H1 (cell line): ENCODE data around the gene AP1G2. TPM values are rescaled to one million over a fixed set of nuclear protein-coding genes. Genes with fewer than 3 reads are reported as not detected.

Source experiments
- CTCF ChIA-PET: fragments of 300-600 bp; sonication (Branson Sonifier 250); formaldehyde crosslinking; loops from one replicate; lab custom pipeline; 2021; ENCODE audit not compliant: partially characterized antibody; lab: Charles Lee
- POLR2A ChIA-PET: fragments of 300-600 bp; sonication (Branson Sonifier 250); formaldehyde crosslinking; loops from one replicate; lab custom pipeline; 2021; ENCODE audit warnings: inconsistent platforms; ENCODE audit not compliant: partially characterized antibody; lab: Charles Lee
- DNase-seq, 2 experiments: peaks; one replicate each; pipeline versions ENCODE4 v3.0.0 to v3.0.0-alpha.2; 2010 to 2022; ENCODE audit warnings: low spot score in 2 of 2, low read depth in 1 of 2, mixed read lengths in 1 of 2
- FAIRE-seq: peaks from 2 replicates; lab custom pipeline; 2011; peaks lifted over from hg19 to GRCh38; lab: Jason Lieb, UNC
- H2AFZ ChIP-seq: 2 replicates; pipeline ENCODE4 v1.8.1; 2012; ENCODE audit warnings: low read length, inconsistent platforms
- H2AK5ac ChIP-seq: 2 replicates; pipeline ENCODE4 v1.6.1; 2013; ENCODE audit warnings: low read depth, low read length
- H2BK120ac ChIP-seq: replicated peaks from 2 replicates; pipeline ENCODE3; 2013; ENCODE audit warnings: low read depth, low read length, inconsistent platforms
- H2BK12ac ChIP-seq: 2 replicates; pipeline ENCODE4 v1.6.1; 2013; ENCODE audit warnings: low read depth, low read length
- H2BK15ac ChIP-seq: 2 replicates; pipeline ENCODE4 v1.6.1; 2013; ENCODE audit warnings: low read length
- H2BK20ac ChIP-seq: 2 replicates; pipeline ENCODE4 v1.6.1; 2013; ENCODE audit warnings: low read length
- H2BK5ac ChIP-seq: 2 replicates; pipeline ENCODE4 v1.6.1; 2013; ENCODE audit warnings: low read depth, low read length
- H3K14ac ChIP-seq: 2 replicates; pipeline ENCODE4 v1.6.1; 2013; ENCODE audit warnings: inconsistent platforms; ENCODE audit not compliant: insufficient read length
- H3K18ac ChIP-seq: 2 replicates; pipeline ENCODE4 v1.6.1; 2013; ENCODE audit warnings: low read length; ENCODE audit errors: extremely low read depth
- H3K23ac ChIP-seq: 2 replicates; pipeline ENCODE4 v1.6.1; 2013; ENCODE audit warnings: inconsistent platforms; ENCODE audit not compliant: insufficient read length
- H3K23me2 ChIP-seq: 2 replicates; pipeline ENCODE4 v1.6.1; 2013; ENCODE audit warnings: low read depth, low read length
- H3K27ac ChIP-seq: 2 replicates; pipeline ENCODE4 v1.6.1; 2011; ENCODE audit warnings: low read depth, low read length, inconsistent platforms
- H3K27me3 ChIP-seq, 4 experiments: replicated peaks in 1 of 4; 1 replicate in 1 of 4; 2 replicates in 3 of 4; pipeline versions ENCODE4 v1.6.1 to v1.8.1; 2011 to 2013; ENCODE audit warnings: low read length in 3 of 4, mild to moderate bottlenecking in 3 of 4, inconsistent platforms in 2 of 4, mixed read lengths in 2 of 4, moderate library complexity in 1 of 4; ENCODE audit not compliant: control insufficient read depth in 3 of 4, insufficient read depth in 3 of 4; ENCODE audit errors: extremely low read depth in 1 of 4
- H3K36me3 ChIP-seq, 4 experiments: 2 replicates each; pipeline versions ENCODE4 v1.6.1 to v1.8.1; 2011 to 2013; ENCODE audit warnings: mild to moderate bottlenecking in 4 of 4, low read length in 3 of 4, moderate library complexity in 2 of 4, control low read depth in 1 of 4, inconsistent platforms in 1 of 4; ENCODE audit not compliant: insufficient read depth in 4 of 4, control insufficient read depth in 2 of 4
- H3K4ac ChIP-seq: replicated peaks from 2 replicates; pipeline ENCODE3; 2013; ENCODE audit warnings: low read length, low read depth, mixed read lengths, inconsistent platforms; ENCODE audit not compliant: insufficient read length
- H3K4me1 ChIP-seq, 4 experiments: replicated peaks in 1 of 4; 1 replicate in 1 of 4; 2 replicates in 3 of 4; pipeline versions ENCODE4 v1.6.1 to v1.8.1; 2011 to 2013; ENCODE audit warnings: low read length in 3 of 4, inconsistent platforms in 2 of 4, mixed read lengths in 1 of 4; ENCODE audit not compliant: insufficient read depth in 4 of 4, control insufficient read depth in 3 of 4
- H3K4me2 ChIP-seq, 2 experiments: 2 replicates each; pipeline versions ENCODE4 v1.6.1 to v1.8.1; 2011 to 2013; ENCODE audit warnings: low read depth in 2 of 2, low read length in 2 of 2, control low read depth in 1 of 2, inconsistent platforms in 1 of 2, mild to moderate bottlenecking in 1 of 2; ENCODE audit not compliant: insufficient read depth in 1 of 2
- H3K4me3 ChIP-seq, 4 experiments: fragments of 200-600, 300-600 bp in 1 of 4; sonication (generic), shearing (Covaris generic), sonication (Bioruptor Twin) in 1 of 4; 2 replicates each; pipeline versions ENCODE4 v1.5.1 to v1.8.1; 2011 to 2016; ENCODE audit warnings: low read length in 4 of 4, low read depth in 3 of 4, control low read depth in 2 of 4, inconsistent platforms in 2 of 4, mild to moderate bottlenecking in 2 of 4, mixed read lengths in 1 of 4, moderate library complexity in 1 of 4; ENCODE audit not compliant: insufficient read depth in 2 of 4; ENCODE audit errors: extremely low read depth in 1 of 4
- H3K56ac ChIP-seq: replicated peaks from 2 replicates; pipeline ENCODE3; 2013; ENCODE audit warnings: low read depth, mild to moderate bottlenecking, mixed read lengths, low read length, inconsistent platforms; ENCODE audit not compliant: insufficient read length
- H3K79me1 ChIP-seq: 2 replicates; pipeline ENCODE4 v1.6.1; 2013; ENCODE audit warnings: low read depth, low read length, control low read depth
- H3K79me2 ChIP-seq, 2 experiments: 2 replicates each; pipeline versions ENCODE4 v1.6.1 to v1.8.1; 2012 to 2013; ENCODE audit warnings: low read length in 2 of 2, mild to moderate bottlenecking in 2 of 2, inconsistent platforms in 1 of 2; ENCODE audit not compliant: insufficient read depth in 2 of 2, control insufficient read depth in 1 of 2
- H3K9ac ChIP-seq, 4 experiments: replicated peaks in 1 of 4; 1 replicate in 1 of 4; 2 replicates in 3 of 4; pipeline versions ENCODE4 v1.6.1 to v1.8.1; 2011 to 2013; ENCODE audit warnings: low read depth in 3 of 4, low read length in 3 of 4, control low read depth in 2 of 4, mild to moderate bottlenecking in 2 of 4, moderate library complexity in 2 of 4, inconsistent platforms in 1 of 4; ENCODE audit errors: extremely low read depth in 1 of 4
- H3K9me3 ChIP-seq, 2 experiments: 2 replicates each; pipeline versions ENCODE4 v1.6.1 to v1.8.1; 2012 to 2013; ENCODE audit warnings: mild to moderate bottlenecking in 2 of 2, moderate library complexity in 2 of 2, control low read depth in 1 of 2, inconsistent platforms in 1 of 2, low read depth in 1 of 2, low read length in 1 of 2, mixed read lengths in 1 of 2; ENCODE audit not compliant: insufficient read depth in 2 of 2
- H4K20me1 ChIP-seq, 2 experiments: replicated peaks in 1 of 2; 2 replicates each; pipeline versions ENCODE3 to v1.8.1; 2011 to 2013; ENCODE audit warnings: inconsistent platforms in 2 of 2, low read length in 2 of 2, mild to moderate bottlenecking in 1 of 2; ENCODE audit not compliant: insufficient read depth in 2 of 2, control insufficient read depth in 1 of 2
- H4K5ac ChIP-seq: 2 replicates; pipeline ENCODE4 v1.6.1; 2013; ENCODE audit warnings: low read length, low read depth, mixed read lengths, inconsistent platforms; ENCODE audit not compliant: insufficient read length
- H4K8ac ChIP-seq: 2 replicates; pipeline ENCODE4 v1.8.0; 2013; ENCODE audit warnings: mild to moderate bottlenecking, moderate library complexity, low read length, inconsistent platforms; ENCODE audit not compliant: insufficient read depth; ENCODE audit errors: extremely low read depth
- H4K91ac ChIP-seq: replicated peaks from 2 replicates; pipeline ENCODE3; 2013; ENCODE audit warnings: low read length, mixed read lengths, inconsistent platforms; ENCODE audit not compliant: insufficient read length
- CBX8 ChIP-seq: fragments of 300-800, 300-1000 bp; sonication (generic); IDR thresholded peaks from 2 replicates; pipeline ENCODE4 v1.7.1; 2016; ENCODE audit warnings: low read depth, low read length, borderline replicate concordance
- EGR1 ChIP-seq: IDR thresholded peaks from 2 replicates; pipeline ENCODE4 v1.6.1; 2011; ENCODE audit warnings: low read depth, low read length, borderline replicate concordance
- HDAC2 ChIP-seq, 2 experiments: fragments of 300-600 bp in 1 of 2; sonication (generic) in 1 of 2; IDR thresholded peaks; 2 replicates each; pipeline ENCODE4 v1.6.1; 2011 to 2012; ENCODE audit warnings: low read depth in 2 of 2, low read length in 2 of 2, mild to moderate bottlenecking in 2 of 2, moderate library complexity in 2 of 2, borderline replicate concordance in 1 of 2, inconsistent platforms in 1 of 2
- KDM1A ChIP-seq: fragments of 200-600, 300-600 bp; sonication (generic); IDR thresholded peaks from 2 replicates; pipeline ENCODE4 v1.7.1; 2016; ENCODE audit warnings: mild to moderate bottlenecking, low read length, borderline replicate concordance
- KDM4A ChIP-seq: IDR thresholded peaks from one replicate; pipeline ENCODE4 v1.7.1; 2012; ENCODE audit warnings: low read depth, mild to moderate bottlenecking, moderate library complexity, low read length, inconsistent platforms; ENCODE audit not compliant: severe bottlenecking
- POLR2A ChIP-seq, 2 experiments: IDR thresholded peaks; 1 replicate in 1 of 2; 2 replicates in 1 of 2; pipeline ENCODE4 v1.6.1; 2011; ENCODE audit warnings: low read depth in 2 of 2, low read length in 2 of 2, mild to moderate bottlenecking in 2 of 2; ENCODE audit errors: control extremely low read depth in 1 of 2
- POLR2AphosphoS5 ChIP-seq: IDR thresholded peaks from 2 replicates; pipeline ENCODE4 v1.6.1; 2011; ENCODE audit warnings: low read depth, low read length
- TCF12 ChIP-seq: IDR thresholded peaks from 2 replicates; pipeline ENCODE4 v1.6.1; 2011; ENCODE audit warnings: low read depth, mild to moderate bottlenecking, low read length
- ZNF274 ChIP-seq: IDR thresholded peaks from 2 replicates; pipeline ENCODE4 v1.7.0; 2012; ENCODE audit warnings: low read length, borderline replicate concordance; ENCODE audit errors: extremely low read depth
- WGBS, 2 experiments: shearing (Covaris generic) in 1 of 2; methylation state at CpG; one replicate each; pipeline versions ENCODE4 v1.1.6 to v1.1.7; 2013 to 2015; ENCODE audit warnings: low lambda C conversion rate in 2 of 2, mixed read lengths in 2 of 2, inconsistent platforms in 1 of 2, low coverage in 1 of 2, missing lambda C conversion rate in 1 of 2; ENCODE audit not compliant: insufficient replicate concordance in 2 of 2, insufficient coverage in 1 of 2, insufficient read length in 1 of 2; ENCODE audit errors: extremely low coverage in 1 of 2, missing lambda C conversion rate in 1 of 2; 5-methylcytosine and 5-hydroxymethylcytosine counted together
- polyA plus RNA-seq, 7 experiments: library from polyadenylated mRNA; depleted of rRNA in 3 of 7; stranded (reverse) in 5 of 7; unstranded in 2 of 7; fragments of >200 nt in 5 of 7; fragments of 200-250 nt in 2 of 7; gene quantifications; 1 replicate in 5 of 7; 2 replicates in 1 of 7; 4 replicates in 1 of 7; pipeline versions ENCODE4 v1.2.1 to v1.2.3, GENCODE V29; 2011 to 2013; ENCODE audit warnings: missing spikeins in 2 of 7, mixed read lengths in 2 of 7
- total RNA-seq: library from RNA; stranded (reverse); fragmentation: NEBNext Ultra II Directional; extraction: Animal tissue kit (Norgen Biotek cat#: 25700); gene quantifications from 2 replicates; pipeline ENCODE4 v1.2.1, GENCODE V29; 2021

AP1G2 gene
- total and polyA plus RNA-seq, 2 of the 8 experiments (the other 6 are each of a cell fraction or from before 2014, with no cell fraction given), result 70.9 to 134 TPM

- H3K9me3 ChIP-seq, result no peaks in the 10 kb centered on the region
- no peaks in the 10 kb centered on the region for H4K20me1 ChIP-seq
- peak overlapping the region; percentile 83 for H4K91ac ChIP-seq
- peak overlapping the region; percentile 62; the same call in 1 of the 2 replicates for H2BK20ac ChIP-seq
- H3K14ac ChIP-seq, result no peak overlapping the region
- H3K56ac ChIP-seq, result peak overlapping the region; percentile 42
- DNase-seq (no peak), FAIRE-seq (no peak)
- WGBS, 2 experiments, result 97% methylated on average over 2 of the region's 2 CpGs; no CpG with 5 or more reads in 1 of the 2 experiments
- no peak overlapping the region; a peak in 1 of 7 replicates for H3K9ac ChIP-seq
- peak overlapping the region in 1 of 4 experiments; percentile 72; a peak in 1 of 8 replicates for H3K4me3 ChIP-seq
- H3K27me3 ChIP-seq, result no peaks in the 10 kb centered on the region
- peak overlapping the region; percentile 70 for H2BK12ac ChIP-seq
- peak overlapping the region; percentile 82; the same call in 1 of the 2 replicates for H3K18ac ChIP-seq
- peak overlapping the region; percentile 96 to 99 for H3K4me2 ChIP-seq
- H3K23ac ChIP-seq, result no peak overlapping the region
- H2BK120ac ChIP-seq, result peak overlapping the region; percentile 91
- H2AK5ac ChIP-seq, result no peak overlapping the region
- H3K4ac ChIP-seq, result peak overlapping the region; percentile 87
- peaks cover 17% of the 10 kb centered on the region for H3K23me2 ChIP-seq
- H3K27ac ChIP-seq, result peak overlapping the region; percentile 99; the same call in 1 of the 2 replicates
- H4K5ac ChIP-seq, result peak overlapping the region; percentile 14
- ChIA-PET CTCF (interaction anchor here (0.9 to 70.5 kb wide), 6 partner anchors 9 to 97 kb away, joined by 3 to 2092 read pairs (median 680); partner anchors contain the start of genes AP1G2, NGDN, THTPA and ZFHX2), POLR2A (interaction anchor here (0.8 to 52.7 kb wide), 11 partner anchors 8 to 348 kb away, joined by 3 to 1523 read pairs (median 7); partner anchors contain the start of genes AP1G2, JPH4, NGDN and PABPN1)
- H3K79me1 ChIP-seq, result no peaks in the 10 kb centered on the region
- H4K8ac ChIP-seq, result no peak overlapping the region
- H2BK15ac ChIP-seq, result 0 out of 2 replicates have a peak overlapping the region, but pooled peaks have one; percentile 48
- H2AFZ ChIP-seq, result no peak overlapping the region
- H3K36me3 ChIP-seq, result peaks cover 4 to 24% (median 10%) of the 10 kb centered on the region in 4 experiments; a peak in 4 of 8 replicates
- peaks cover 0 to 13% of the 10 kb centered on the region in 2 experiments; a peak in 2 of 4 replicates for H3K79me2 ChIP-seq
- peak overlapping the region; percentile 100; the same call in 1 of the 2 replicates for H2BK5ac ChIP-seq
- TF ChIP-seq CBX8 (no peak), KDM4A (no peak), POLR2A (IDR thresholded peaks at IDR 0.05; ENCODE audit: control extremely low read depth in 1 of 2, low read depth in 2 of 2, low read length in 2 of 2) (no peak), POLR2AphosphoS5 (no peak), KDM1A (peak; percentile 94), EGR1 (no peak), HDAC2 (IDR thresholded peaks at IDR 0.05; ENCODE audit: borderline replicate concordance in 1 of 2, low read depth in 2 of 2, low read length in 2 of 2) (peak in 1 of 2 experiments; percentile 95; a peak in 2 of 4 replicates), TCF12 (no peak), ZNF274 (no peak)
- peaks cover 7 to 19% (median 12%) of the 10 kb centered on the region in 4 experiments; a peak in 6 of 7 replicates for H3K4me1 ChIP-seq
These were observed 31.1 kb downstream of the AP1G2 start for GRCh38 chr14:23536494-23536893.
